Activated CD8-positive, alpha-beta T cell treated with anti-CD3 and anti-CD28 coated beads for 36 hours (primary cell): Measurements from ENCODE around the gene TMIGD3. TPM values are rescaled to one million over a fixed set of nuclear protein-coding genes. Genes with fewer than 3 reads are reported as not detected.

ENCODE experiments used
- ATAC-seq: fragments of 200-7000 bp; cut with Tn5 transposase; one replicate; pipeline ENCODE4 v1.10.0; 2021; ENCODE audit warnings: mild to moderate bottlenecking, moderate library complexity
- CTCF ChIA-PET: fragments of 350-600 bp; sonication (Branson Sonifier 250); formaldehyde crosslinking; loops from one replicate; lab custom pipeline; 2021; ENCODE audit warnings: antibody characterized with exemption; lab: Charles Lee
- POLR2A ChIA-PET: fragments of 350-600 bp; sonication (Branson Sonifier 250); formaldehyde crosslinking; loops from one replicate; lab custom pipeline; 2021; ENCODE audit warnings: antibody characterized with exemption; lab: Charles Lee
- DNase-seq: peaks from one replicate; pipeline ENCODE4 v3.0.0-alpha.2; 2020
- H3K27ac Mint-ChIP-seq: one replicate; pipeline ENCODE4 v1.8.0; 2021; ENCODE audit warnings: mild to moderate bottlenecking, mixed read lengths
- H3K27me3 Mint-ChIP-seq: one replicate; pipeline ENCODE4 v1.8.0; 2021; ENCODE audit warnings: mixed read lengths
- H3K36me3 Mint-ChIP-seq: one replicate; pipeline ENCODE4 v1.8.0; 2021; ENCODE audit warnings: low read depth, mixed read lengths
- H3K4me1 Mint-ChIP-seq: one replicate; pipeline ENCODE4 v1.8.0; 2021; ENCODE audit warnings: low read depth, mixed read lengths
- H3K4me3 Mint-ChIP-seq: one replicate; pipeline ENCODE4 v1.8.0; 2021; ENCODE audit warnings: mild to moderate bottlenecking, moderate library complexity, mixed read lengths
- H3K9me3 Mint-ChIP-seq: one replicate; pipeline ENCODE4 v1.8.0; 2021; ENCODE audit warnings: mixed read lengths
- intact Hi-C: fragments of 100-400 bp; cut with micrococcal nuclease; formaldehyde crosslinking; loops from one replicate; pipeline ENCODE4 v1.10.0; 2022
- total RNA-seq, 2 experiments: library from RNA; stranded (reverse); gene quantifications; one replicate each; pipeline ENCODE4 v1.2.3, GENCODE V29; 2021
- TF ChIP-seq, protein P1 (sequence below): fragments of 200-600 bp; IDR thresholded peaks from one replicate; pipeline ENCODE4 v1.8.0; 2022; ENCODE audit warnings: antibody characterized with exemption, mild to moderate bottlenecking

The TMIGD3 gene
- total RNA-seq, 2 experiments from 2014 or later, result not detected

DNA sequence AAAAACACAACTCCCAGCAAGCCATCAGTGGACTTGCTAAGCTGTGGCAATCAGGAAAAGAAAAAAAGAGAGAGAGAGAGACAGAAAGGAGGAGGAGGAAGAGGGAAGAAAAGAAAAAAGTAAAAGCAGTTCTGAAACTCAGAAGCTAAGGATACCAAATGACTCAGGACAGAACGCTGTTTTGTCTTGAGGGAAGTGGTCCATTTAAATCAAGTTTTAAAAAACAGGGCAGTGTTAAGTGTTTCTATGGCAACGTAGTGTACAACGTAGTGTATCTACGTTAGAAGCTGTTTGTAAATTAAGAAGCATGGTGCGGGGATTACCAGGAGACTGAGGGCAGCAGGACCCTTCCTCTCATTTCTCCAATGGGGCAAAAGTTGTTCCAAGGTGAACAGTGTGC is 5.8 kb downstream of the TMIGD3 start:
- DNase-seq (no peak), ATAC-seq (no peak)
- CTCF ChIA-PET, result interaction anchor here (0.8 to 4.2 kb wide), 12 partner anchors 10 to 257 kb away, joined by 3 to 52 read pairs (median 4); no protein-coding TSS in a partner anchor
- peaks cover 22% of the 10 kb centered on the region for H3K9me3 Mint-ChIP-seq
- H3K27me3 Mint-ChIP-seq, result no peaks in the 10 kb centered on the region
- intact Hi-C loops, result no loop called here
- TF ChIP-seq, protein P1, sequence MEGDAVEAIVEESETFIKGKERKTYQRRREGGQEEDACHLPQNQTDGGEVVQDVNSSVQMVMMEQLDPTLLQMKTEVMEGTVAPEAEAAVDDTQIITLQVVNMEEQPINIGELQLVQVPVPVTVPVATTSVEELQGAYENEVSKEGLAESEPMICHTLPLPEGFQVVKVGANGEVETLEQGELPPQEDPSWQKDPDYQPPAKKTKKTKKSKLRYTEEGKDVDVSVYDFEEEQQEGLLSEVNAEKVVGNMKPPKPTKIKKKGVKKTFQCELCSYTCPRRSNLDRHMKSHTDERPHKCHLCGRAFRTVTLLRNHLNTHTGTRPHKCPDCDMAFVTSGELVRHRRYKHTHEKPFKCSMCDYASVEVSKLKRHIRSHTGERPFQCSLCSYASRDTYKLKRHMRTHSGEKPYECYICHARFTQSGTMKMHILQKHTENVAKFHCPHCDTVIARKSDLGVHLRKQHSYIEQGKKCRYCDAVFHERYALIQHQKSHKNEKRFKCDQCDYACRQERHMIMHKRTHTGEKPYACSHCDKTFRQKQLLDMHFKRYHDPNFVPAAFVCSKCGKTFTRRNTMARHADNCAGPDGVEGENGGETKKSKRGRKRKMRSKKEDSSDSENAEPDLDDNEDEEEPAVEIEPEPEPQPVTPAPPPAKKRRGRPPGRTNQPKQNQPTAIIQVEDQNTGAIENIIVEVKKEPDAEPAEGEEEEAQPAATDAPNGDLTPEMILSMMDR, result no peak
- POLR2A ChIA-PET, result interaction anchor here (1.1 to 4.2 kb wide), 6 partner anchors 9 to 104 kb away, joined by 3 to 23 read pairs (median 4); no protein-coding TSS in a partner anchor
- no peak overlapping the region for H3K27ac Mint-ChIP-seq
- H3K36me3 Mint-ChIP-seq, result peaks cover 10% of the 10 kb centered on the region
- H3K4me3 Mint-ChIP-seq, result no peak overlapping the region
- H3K4me1 Mint-ChIP-seq, result peaks cover 25% of the 10 kb centered on the region

DNA sequence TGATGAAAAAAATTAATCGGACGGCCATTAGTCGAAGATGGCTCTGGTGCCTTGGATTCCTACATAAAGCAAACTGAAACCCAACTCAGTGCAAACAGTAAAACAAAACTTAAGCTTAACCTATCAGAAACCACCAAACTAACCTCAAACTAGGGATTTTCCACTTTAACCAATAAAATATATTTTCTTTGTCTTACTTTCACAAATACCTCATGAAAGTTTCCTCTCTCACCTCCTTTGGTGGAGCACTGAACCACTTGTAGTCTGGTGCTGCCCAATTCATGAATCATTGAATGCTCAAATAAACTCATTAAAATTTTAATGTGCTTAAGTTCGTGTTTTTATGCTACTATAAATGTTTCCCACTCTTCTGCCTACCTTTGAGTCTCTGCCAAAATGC is 7.0 kb downstream of the TMIGD3 start:
- CTCF ChIA-PET, result interaction anchor here (1.0 to 4.2 kb wide), 7 partner anchors 9 to 267 kb away, joined by 3 to 52 read pairs (median 4); no protein-coding TSS in a partner anchor
- Mint-ChIP-seq H3K36me3 (peaks cover 10% of the 10 kb centered on the region), H3K27ac (peak overlapping the region; percentile 75), H3K27me3 (no peaks in the 10 kb centered on the region), H3K4me1 (peaks cover 25% of the 10 kb centered on the region), H3K9me3 (peaks cover 22% of the 10 kb centered on the region), H3K4me3 (no peak overlapping the region)
- ATAC-seq (peak; percentile 89), DNase-seq (peak; percentile 41)
- intact Hi-C loops, result no loop called here
- POLR2A ChIA-PET, result interaction anchor here (0.7 to 4.2 kb wide), 5 partner anchors 11 to 96 kb away, joined by 3 to 23 read pairs (median 5); no protein-coding TSS in a partner anchor
- TF ChIP-seq, protein P1, result no peak

DNA sequence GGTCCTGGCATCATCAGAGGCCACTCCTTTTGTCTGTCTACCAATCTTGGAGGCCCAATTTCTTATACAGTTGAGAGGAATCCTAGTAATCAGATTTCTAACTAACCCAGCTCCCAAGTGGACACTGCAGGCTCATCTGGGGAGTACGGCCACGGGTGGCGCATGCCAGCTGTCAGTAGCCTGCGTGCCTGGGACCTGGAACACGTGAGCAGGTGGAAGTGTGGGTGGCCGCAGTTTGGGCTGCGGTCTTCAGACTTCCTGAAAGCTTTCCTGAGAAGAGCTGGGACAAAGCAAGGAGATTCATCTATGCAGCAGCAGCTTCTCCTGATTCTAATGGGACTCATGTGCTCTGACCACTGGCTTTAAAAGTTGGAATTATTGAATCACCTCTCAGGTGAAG is 12.4 kb downstream of the TMIGD3 start:
- ChIA-PET POLR2A (interaction anchor here (1.2 kb wide), 1 partner anchor 10 kb away, joined by 3 read pairs; no protein-coding TSS in a partner anchor), CTCF (interaction anchor here (0.7 to 2.0 kb wide), 4 partner anchors 9 to 17 kb away, joined by 3 to 7 read pairs (median 4); no protein-coding TSS in a partner anchor)
- intact Hi-C loops, result no loop called here
- TF ChIP-seq, protein P1, result no peak
- no peak overlapping the region for H3K4me3 Mint-ChIP-seq
- H3K9me3 Mint-ChIP-seq, result peaks cover 6% of the 10 kb centered on the region
- H3K27me3 Mint-ChIP-seq, result no peaks in the 10 kb centered on the region
- peaks cover 3% of the 10 kb centered on the region for H3K4me1 Mint-ChIP-seq
- H3K36me3 Mint-ChIP-seq, result no peaks in the 10 kb centered on the region
- DNase-seq (no peak), ATAC-seq (no peak)
- no peak overlapping the region for H3K27ac Mint-ChIP-seq

DNA sequence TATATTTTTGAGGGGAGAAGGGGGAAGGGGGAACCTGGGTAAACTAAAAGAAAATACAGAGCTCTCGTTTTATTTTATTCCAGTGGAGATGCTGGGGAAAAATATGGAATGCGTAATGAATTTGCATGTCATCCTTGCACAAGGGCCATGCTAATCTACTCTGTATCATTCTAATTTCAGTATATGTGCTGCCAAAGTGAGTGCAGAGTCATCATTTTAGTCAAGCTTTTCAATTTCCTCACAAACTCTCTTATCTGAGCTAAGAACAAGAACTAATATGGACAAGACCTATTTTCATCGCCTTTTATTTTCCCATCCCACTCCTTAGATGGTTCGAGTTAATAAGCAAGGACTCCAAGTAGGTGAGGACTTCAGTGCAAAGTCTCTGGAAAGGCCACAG is 13.2 kb downstream of the TMIGD3 start:
- POLR2A ChIA-PET, result interaction anchor here (1.0 to 1.2 kb wide), 3 partner anchors 11 to 17 kb away, joined by 3 to 5 read pairs (median 3); no protein-coding TSS in a partner anchor
- Mint-ChIP-seq H3K4me1 (no peaks in the 10 kb centered on the region), H3K36me3 (no peaks in the 10 kb centered on the region), H3K9me3 (peaks cover 5% of the 10 kb centered on the region), H3K27me3 (no peaks in the 10 kb centered on the region), H3K4me3 (no peak overlapping the region), H3K27ac (no peak overlapping the region)
- TF ChIP-seq, protein P1, result no peak
- intact Hi-C loops, result no loop called here
- ATAC-seq (no peak), DNase-seq (no peak)
- CTCF ChIA-PET, result interaction anchor here (0.7 to 2.0 kb wide), 4 partner anchors 8 to 18 kb away, joined by 3 to 7 read pairs (median 4); no protein-coding TSS in a partner anchor

GRCh38 chr1:111489604-111490003 is 13.8 kb downstream of the TMIGD3 start:
- no peak for DNase-seq
- Mint-ChIP-seq H3K4me3 (no peak overlapping the region), H3K4me1 (no peaks in the 10 kb centered on the region), H3K27ac (no peak overlapping the region), H3K36me3 (no peaks in the 10 kb centered on the region), H3K9me3 (no peaks in the 10 kb centered on the region), H3K27me3 (no peaks in the 10 kb centered on the region)
- POLR2A ChIA-PET, result interaction anchor here (1.0 to 1.1 kb wide), 2 partner anchors 13 to 18 kb away, joined by 3 to 5 read pairs; no protein-coding TSS in a partner anchor
- no peak for ATAC-seq
- CTCF ChIA-PET, result interaction anchor here (0.7 to 2.0 kb wide), 3 partner anchors 9 to 19 kb away, joined by 3 to 7 read pairs (median 3); no protein-coding TSS in a partner anchor
- intact Hi-C loops, result no loop called here
- TF ChIP-seq, protein P1, result no peak
